Upper lobe of right lung (tissue), 1 donor: ENCODE measurements around the gene ROR2. TPM values are rescaled to one million over a fixed set of nuclear protein-coding genes. Genes with fewer than 3 reads are reported as not detected.

Source experiments
- ATAC-seq: fragments of 200-7000 bp; cut with Tn5 transposase; one replicate; pipeline ENCODE4 v1.9.1; 2020; ENCODE audit warnings: mild to moderate bottlenecking, moderate library complexity
- DNase-seq: peaks from one replicate; pipeline ENCODE4 v3.0.0-alpha.2; 2020
- H3K27ac ChIP-seq: fragments of 200-600 bp; one replicate; pipeline ENCODE4 v1.8.0; 2022
- H3K27me3 ChIP-seq: fragments of 200-600 bp; one replicate; pipeline ENCODE4 v1.8.0; 2022; ENCODE audit warnings: mild to moderate bottlenecking
- H3K36me3 ChIP-seq: fragments of 200-600 bp; one replicate; pipeline ENCODE4 v1.8.0; 2022
- H3K4me1 ChIP-seq: fragments of 200-600 bp; one replicate; pipeline ENCODE4 v1.8.0; 2022
- H3K4me3 ChIP-seq: fragments of 200-600 bp; one replicate; pipeline ENCODE4 v1.8.0; 2022; ENCODE audit warnings: mild to moderate bottlenecking
- H3K9me3 ChIP-seq: fragments of 200-600 bp; one replicate; pipeline ENCODE4 v1.8.0; 2022
- CTCF ChIP-seq: fragments of 200-600 bp; IDR thresholded peaks from one replicate; pipeline ENCODE4 v1.8.0; 2022; ENCODE audit warnings: antibody characterized with exemption
- intact Hi-C: fragments of 100-400 bp; cut with DNase I; formaldehyde crosslinking; loops from one replicate; pipeline ENCODE4 v1.11.0; 2022
- total RNA-seq: library from RNA; stranded (reverse); fragmentation: NEBNext Ultra II Directional; extraction: Animal tissue kit (Norgen Biotek cat#: 25700); gene quantifications from one replicate; pipeline ENCODE4 v1.2.1, GENCODE V29; 2021
- donor health status: DM: no; HTN: yes; CAD: no; lungs with severe emphysema.

Gene ROR2
- total RNA-seq, 1 donor from 2014 or later, result 5.5 TPM

GRCh38 chr9:91589101-91589553 is 360.9 kb downstream of the ROR2 start:
- intact Hi-C loops, result no loop called here

GRCh38 chr9:91586282-91586681 is 363.7 kb downstream of the ROR2 start:
- no peaks in the 10 kb centered on the region for H3K36me3 ChIP-seq
- no peaks in the 10 kb centered on the region for H3K9me3 ChIP-seq
- no peak overlapping the region for H3K4me3 ChIP-seq
- H3K27me3 ChIP-seq, result no peaks in the 10 kb centered on the region
- intact Hi-C loops, result no loop called here
- ATAC-seq (no peak), DNase-seq (no peak)
- H3K4me1 ChIP-seq, result no peaks in the 10 kb centered on the region
- no peak overlapping the region for H3K27ac ChIP-seq
- no peak for TF ChIP-seq CTCF

More at GRCh38 chr9:91589101-91589553, 360.9 kb downstream of the ROR2 start:
- H3K27ac ChIP-seq, result no peak overlapping the region
- H3K36me3 ChIP-seq, result no peaks in the 10 kb centered on the region
- TF ChIP-seq CTCF, result no peak
- ATAC-seq (no peak), DNase-seq (no peak)
- no peaks in the 10 kb centered on the region for H3K27me3 ChIP-seq
- H3K4me1 ChIP-seq, result no peaks in the 10 kb centered on the region
- H3K4me3 ChIP-seq, result no peak overlapping the region
- no peaks in the 10 kb centered on the region for H3K9me3 ChIP-seq

GRCh38 chr9:91583966-91584365 is 366.1 kb downstream of the ROR2 start:
- no peaks in the 10 kb centered on the region for H3K4me1 ChIP-seq
- no peak overlapping the region for H3K27ac ChIP-seq
- intact Hi-C loops, result no loop called here

GRCh38 chr9:91583161-91583875 is 366.7 kb downstream of the ROR2 start:
- ATAC-seq (no peak), DNase-seq (no peak)
- no peaks in the 10 kb centered on the region for H3K36me3 ChIP-seq
- H3K4me3 ChIP-seq, result no peak overlapping the region
- H3K27me3 ChIP-seq, result no peaks in the 10 kb centered on the region
- no peak for TF ChIP-seq CTCF
- no peak overlapping the region for H3K27ac ChIP-seq
- no peaks in the 10 kb centered on the region for H3K9me3 ChIP-seq
- no peaks in the 10 kb centered on the region for H3K4me1 ChIP-seq
- intact Hi-C loops, result no loop called here

More at GRCh38 chr9:91583966-91584365, 366.1 kb downstream of the ROR2 start:
- H3K36me3 ChIP-seq, result no peaks in the 10 kb centered on the region
- H3K9me3 ChIP-seq, result no peaks in the 10 kb centered on the region
- H3K27me3 ChIP-seq, result no peaks in the 10 kb centered on the region
- ATAC-seq (no peak), DNase-seq (no peak)
- no peak overlapping the region for H3K4me3 ChIP-seq
- TF ChIP-seq CTCF, result no peak

- no peak overlapping the region for H3K4me3 ChIP-seq
- no peaks in the 10 kb centered on the region for H3K36me3 ChIP-seq
- no peaks in the 10 kb centered on the region for H3K27me3 ChIP-seq
- no peak overlapping the region for H3K27ac ChIP-seq
- no peaks in the 10 kb centered on the region for H3K9me3 ChIP-seq
- no peak for TF ChIP-seq CTCF
- ATAC-seq (no peak), DNase-seq (no peak)
- intact Hi-C loops, result no loop called here
- no peaks in the 10 kb centered on the region for H3K4me1 ChIP-seq
These were observed 367.8 kb downstream of the ROR2 start for GRCh38 chr9:91582181-91582580.

GRCh38 chr9:91580136-91580535 is 369.9 kb downstream of the ROR2 start:
- no peak for TF ChIP-seq CTCF
- no peak overlapping the region for H3K27ac ChIP-seq
- H3K27me3 ChIP-seq, result no peaks in the 10 kb centered on the region
- intact Hi-C loops, result no loop called here
- H3K4me3 ChIP-seq, result no peak overlapping the region
- no peaks in the 10 kb centered on the region for H3K36me3 ChIP-seq
- DNase-seq, result no peak
- no peaks in the 10 kb centered on the region for H3K9me3 ChIP-seq
- peak; percentile 41 for ATAC-seq
- no peaks in the 10 kb centered on the region for H3K4me1 ChIP-seq
